B cell (primary cell): ENCODE measurements around the gene PDK2. TPM values are rescaled to one million over a fixed set of nuclear protein-coding genes. Genes with fewer than 3 reads are reported as not detected.

ENCODE experiments used
- ATAC-seq: fragments of 200-7000 bp; cut with Tn5 transposase; one replicate; pipeline ENCODE4 v1.10.0; 2021; ENCODE audit warnings: low read depth, mild to moderate bottlenecking, moderate number of reproducible peaks, moderate library complexity
- CTCF ChIA-PET: fragments of 350-600 bp; sonication (Branson Sonifier 250); formaldehyde crosslinking; loops from one replicate; lab custom pipeline; 2021; ENCODE audit warnings: antibody characterized with exemption, inconsistent platforms; lab: Charles Lee
- POLR2A ChIA-PET: fragments of 350-600 bp; sonication (Branson Sonifier 250); formaldehyde crosslinking; loops from one replicate; lab custom pipeline; 2021; ENCODE audit warnings: antibody characterized with exemption; lab: Charles Lee
- DNase-seq: peaks from one replicate; pipeline ENCODE4 v3.0.0; 2013
- H2AFZ ChIP-seq: 2 replicates; pipeline ENCODE4 v1.6.1; 2012; ENCODE audit warnings: mild to moderate bottlenecking, low read depth, low read length; ENCODE audit not compliant: insufficient read depth, poor library complexity, severe bottlenecking
- H3K27ac ChIP-seq, 2 donors: 1 replicate in 1 of 2; 2 replicates in 1 of 2; pipeline ENCODE4 v1.5.1; 2012 to 2013; ENCODE audit warnings: low read length in 2 of 2, mild to moderate bottlenecking in 2 of 2, moderate library complexity in 1 of 2
- H3K27me3 ChIP-seq, 4 experiments: fragments of 200-600 bp in 1 of 4; sonication (generic) in 1 of 4; replicated peaks in 1 of 4; 1 replicate in 2 of 4; 2 replicates in 2 of 4; pipeline versions ENCODE4 v1.6.1 to v1.7.0; 2013 to 2016; ENCODE audit warnings: low read length in 3 of 4, mild to moderate bottlenecking in 2 of 4, mixed read lengths in 1 of 4, moderate library complexity in 1 of 4; ENCODE audit not compliant: insufficient read depth in 4 of 4, control insufficient read depth in 3 of 4; ENCODE audit errors: control extremely low read depth in 1 of 4
- H3K36me3 ChIP-seq, 2 experiments: replicated peaks in 1 of 2; 1 replicate in 1 of 2; 2 replicates in 1 of 2; pipeline versions ENCODE4 v1.6.1 to v1.7.1; 2013; ENCODE audit warnings: low read length in 1 of 2; ENCODE audit not compliant: insufficient read depth in 2 of 2, control insufficient read depth in 1 of 2; ENCODE audit errors: control extremely low read depth in 1 of 2, extremely low read depth in 1 of 2
- H3K4me1 ChIP-seq, 2 donors: fragments of 200-600 bp in 1 of 2; sonication (generic) in 1 of 2; 1 replicate in 1 of 2; 2 replicates in 1 of 2; pipeline versions ENCODE4 v1.5.1 to v1.6.1; 2013 to 2017; ENCODE audit warnings: low read length in 2 of 2; ENCODE audit not compliant: control insufficient read depth in 2 of 2, insufficient read depth in 2 of 2
- H3K4me2 ChIP-seq: replicated peaks from 2 replicates; pipeline ENCODE3; 2012; ENCODE audit warnings: mild to moderate bottlenecking, low read depth, low read length; ENCODE audit not compliant: poor library complexity, severe bottlenecking
- H3K4me3 ChIP-seq, 5 experiments: fragments of 200-600 bp in 1 of 5; sonication (generic) in 1 of 5; 1 replicate in 3 of 5; 2 replicates in 2 of 5; pipeline versions ENCODE4 v1.5.1 to v1.7.0; 2011 to 2016; ENCODE audit warnings: low read length in 4 of 5, mild to moderate bottlenecking in 4 of 5, low read depth in 2 of 5, control low read depth in 1 of 5, moderate library complexity in 1 of 5; ENCODE audit not compliant: insufficient read depth in 1 of 5; ENCODE audit errors: control extremely low read depth in 1 of 5, extremely low read depth in 1 of 5
- H3K79me2 ChIP-seq: fragments of 200-600 bp; sonication (generic); one replicate; pipeline ENCODE4 v1.6.0; 2016; ENCODE audit warnings: low read length; ENCODE audit not compliant: control insufficient read depth, insufficient read depth
- H3K9ac ChIP-seq: fragments of 200-600 bp; sonication (generic); 2 replicates; pipeline ENCODE4 v1.6.1; 2017; ENCODE audit warnings: mild to moderate bottlenecking, low read length, moderate library complexity
- H3K9me3 ChIP-seq, 3 donors: one replicate each; pipeline versions ENCODE4 v1.6.1 to v1.7.1; 2013; ENCODE audit warnings: low read length in 2 of 3; ENCODE audit not compliant: control insufficient read depth in 2 of 3, insufficient read depth in 1 of 3; ENCODE audit errors: control extremely low read depth in 1 of 3
- H4K20me1 ChIP-seq: 2 replicates; pipeline ENCODE4 v1.6.0; 2012; ENCODE audit warnings: mild to moderate bottlenecking, low read length; ENCODE audit not compliant: insufficient read depth, control insufficient read depth, poor library complexity, severe bottlenecking
- H3K27ac Mint-ChIP-seq: one replicate; pipeline ENCODE4 v1.8.0; 2021; ENCODE audit warnings: mixed read lengths
- H3K27me3 Mint-ChIP-seq: one replicate; pipeline ENCODE4 v1.8.0; 2021; ENCODE audit warnings: mixed read lengths
- H3K4me1 Mint-ChIP-seq: one replicate; pipeline ENCODE4 v1.8.0; 2021; ENCODE audit warnings: mixed read lengths
- H3K4me3 Mint-ChIP-seq: one replicate; pipeline ENCODE4 v1.8.0; 2021; ENCODE audit warnings: mixed read lengths
- H3K9me3 Mint-ChIP-seq: one replicate; pipeline ENCODE4 v1.8.0; 2022; ENCODE audit warnings: mixed read lengths; ENCODE audit not compliant: insufficient read depth
- CTCF ChIP-seq: fragments of 200-600 bp; IDR thresholded peaks from one replicate; pipeline ENCODE4 v1.8.0; 2022; ENCODE audit warnings: antibody characterized with exemption, mild to moderate bottlenecking
- EZH2 ChIP-seq: IDR thresholded peaks from 2 replicates; pipeline ENCODE4 v1.6.1; 2012; ENCODE audit warnings: borderline replicate concordance, low read depth, mild to moderate bottlenecking, moderate library complexity, low read length; ENCODE audit not compliant: insufficient read depth, poor library complexity, severe bottlenecking
- WGBS: methylation state at CpG from one replicate; pipeline ENCODE4 v1.1.5; 2013; ENCODE audit warnings: missing lambda C conversion rate; ENCODE audit not compliant: insufficient coverage; 5-methylcytosine and 5-hydroxymethylcytosine counted together
- intact Hi-C: fragments of 100-400 bp; cut with micrococcal nuclease; formaldehyde crosslinking; loops from one replicate; pipeline ENCODE4 v1.10.0; 2022
- polyA plus RNA-seq: library from polyadenylated mRNA; depleted of rRNA; stranded (reverse); fragments of >200 nt; gene quantifications from 2 replicates; pipeline ENCODE4 v1.2.3, GENCODE V29; 2012
- total RNA-seq, 2 donors: library from RNA; stranded (reverse); fragments of 120-200 nt in 1 of 2; gene quantifications; 1 replicate in 1 of 2; 2 replicates in 1 of 2; pipeline versions ENCODE4 v1.2.3 to v1.2.4, GENCODE V29; 2013 to 2022

The PDK2 gene
- total and polyA plus RNA-seq, 2 donors (not counting 1 experiment from before 2014, with no cell fraction given), result 35.2 to 73.2 TPM

GRCh38 chr17:50047488-50048126, 47.5 kb upstream of the PDK2 start:
- Histone ChIP-seq H3K4me1 (no peaks in the 10 kb centered on the region), H3K4me2 (no peak overlapping the region), H3K36me3 (no peaks in the 10 kb centered on the region), H3K4me3 (no peak overlapping the region), H3K27me3 (peaks cover 0 to 28% (median 6%) of the 10 kb centered on the region in 4 experiments), H4K20me1 (no peaks in the 10 kb centered on the region), H3K9me3 (no peaks in the 10 kb centered on the region), H3K9ac (no peak overlapping the region), H3K27ac (no peak overlapping the region), H3K79me2 (no peaks in the 10 kb centered on the region), H2AFZ (no peak overlapping the region)
- no peaks in the 10 kb centered on the region for H3K4me1 Mint-ChIP-seq
- ATAC-seq (no peak), DNase-seq (no peak)
- peaks cover 43% of the 10 kb centered on the region for H3K27me3 Mint-ChIP-seq
- H3K9me3 Mint-ChIP-seq, result no peaks in the 10 kb centered on the region
- POLR2A ChIA-PET, result no interaction called here
- TF ChIP-seq EZH2 (no peak), CTCF (no peak)
- 94% methylated on average over 5 of the region's 9 CpGs for WGBS
- intact Hi-C loops, result no loop called here
- no peak overlapping the region for H3K4me3 Mint-ChIP-seq
- H3K27ac Mint-ChIP-seq, result no peak overlapping the region
- CTCF ChIA-PET, result interaction anchor here (0.5 kb wide), 1 partner anchor 250 kb away, joined by 3 read pairs; no protein-coding TSS in a partner anchor

GRCh38 chr17:50048146-50048720, 46.9 kb upstream of the PDK2 start:
- H3K36me3 ChIP-seq, result no peaks in the 10 kb centered on the region
- peaks cover 0 to 28% (median 5%) of the 10 kb centered on the region in 4 experiments for H3K27me3 ChIP-seq
- 94% methylated on average over 16 of the region's 17 CpGs for WGBS
- H3K79me2 ChIP-seq, result no peaks in the 10 kb centered on the region
- intact Hi-C loops, result no loop called here
- no peaks in the 10 kb centered on the region for H3K4me1 ChIP-seq
- H3K27me3 Mint-ChIP-seq, result peaks cover 37% of the 10 kb centered on the region
- ATAC-seq (no peak), DNase-seq (no peak)
- H3K9me3 ChIP-seq, result no peaks in the 10 kb centered on the region
- H3K9ac ChIP-seq, result no peak overlapping the region
- H3K27ac ChIP-seq, result no peak overlapping the region
- POLR2A ChIA-PET, result no interaction called here
- no peaks in the 10 kb centered on the region for H4K20me1 ChIP-seq
- CTCF ChIA-PET, result interaction anchor here (0.5 kb wide), 1 partner anchor 250 kb away, joined by 3 read pairs; no protein-coding TSS in a partner anchor
- H3K9me3 Mint-ChIP-seq, result no peaks in the 10 kb centered on the region
- H2AFZ ChIP-seq, result no peak overlapping the region
- no peak overlapping the region for H3K27ac Mint-ChIP-seq
- H3K4me3 Mint-ChIP-seq, result no peak overlapping the region
- H3K4me2 ChIP-seq, result no peak overlapping the region
- no peaks in the 10 kb centered on the region for H3K4me1 Mint-ChIP-seq
- no peak overlapping the region for H3K4me3 ChIP-seq
- no peak for TF ChIP-seq EZH2
- no peak for TF ChIP-seq CTCF
